Esophagus muscularis mucosa (tissue), 4 donors: ENCODE measurements around the gene LACTB.

Experiments used
- EP300 ChIP-seq: sonication (generic); formaldehyde crosslinking; IDR thresholded peaks from one replicate; pipeline ENCODE4 v1.6.1; 2017; ENCODE audit warnings: antibody characterized with exemption
- POLR2A ChIP-seq: fragments of 450-650 bp; IDR thresholded peaks from one replicate; pipeline ENCODE4 v1.6.1; 2017; ENCODE audit warnings: antibody characterized with exemption, moderate library complexity, mild to moderate bottlenecking, low read depth
- TF ChIP-seq, protein P1 (sequence below), 3 experiments: fragments of 200-600 bp in 2 of 3; fragments of 450-650 bp in 1 of 3; sonication (generic) in 2 of 3; IDR thresholded peaks; one replicate each; pipeline ENCODE4 v1.5.1; 2017 to 2019; ENCODE audit warnings: antibody characterized with exemption in 3 of 3, mild to moderate bottlenecking in 2 of 3, moderate library complexity in 1 of 3

DNA sequence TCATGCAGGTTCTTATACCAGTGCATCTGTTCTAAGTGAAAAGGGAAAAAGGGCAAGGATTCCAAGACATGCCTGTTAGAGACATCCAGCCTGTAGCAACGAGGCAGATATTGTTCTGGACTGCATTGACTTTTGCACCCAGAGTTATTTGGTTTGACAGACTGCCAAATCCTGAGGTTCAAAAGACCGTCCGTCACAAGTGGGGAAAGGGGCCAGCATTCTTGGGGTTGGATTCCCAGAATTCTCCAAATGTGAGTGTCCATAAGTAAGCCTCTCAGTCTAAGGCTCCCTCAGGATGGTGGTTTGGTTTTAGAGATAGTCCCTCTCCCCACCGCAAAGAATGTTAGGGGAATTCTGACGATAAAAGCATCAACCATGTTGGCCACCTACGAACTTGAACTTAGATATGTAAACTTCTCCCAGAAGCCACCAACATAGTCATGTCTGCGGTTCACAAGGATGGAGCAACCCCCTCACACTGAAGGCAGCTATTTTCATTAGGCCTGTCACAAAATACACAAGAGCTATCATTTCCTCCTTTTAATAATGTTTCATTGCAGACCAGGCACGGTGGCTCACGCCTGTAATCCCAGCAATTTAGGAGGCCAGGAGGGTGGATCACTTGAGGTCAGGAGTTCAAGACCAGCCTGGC, 13.6 kb upstream of the LACTB start:
- TF ChIP-seq, protein P1, sequence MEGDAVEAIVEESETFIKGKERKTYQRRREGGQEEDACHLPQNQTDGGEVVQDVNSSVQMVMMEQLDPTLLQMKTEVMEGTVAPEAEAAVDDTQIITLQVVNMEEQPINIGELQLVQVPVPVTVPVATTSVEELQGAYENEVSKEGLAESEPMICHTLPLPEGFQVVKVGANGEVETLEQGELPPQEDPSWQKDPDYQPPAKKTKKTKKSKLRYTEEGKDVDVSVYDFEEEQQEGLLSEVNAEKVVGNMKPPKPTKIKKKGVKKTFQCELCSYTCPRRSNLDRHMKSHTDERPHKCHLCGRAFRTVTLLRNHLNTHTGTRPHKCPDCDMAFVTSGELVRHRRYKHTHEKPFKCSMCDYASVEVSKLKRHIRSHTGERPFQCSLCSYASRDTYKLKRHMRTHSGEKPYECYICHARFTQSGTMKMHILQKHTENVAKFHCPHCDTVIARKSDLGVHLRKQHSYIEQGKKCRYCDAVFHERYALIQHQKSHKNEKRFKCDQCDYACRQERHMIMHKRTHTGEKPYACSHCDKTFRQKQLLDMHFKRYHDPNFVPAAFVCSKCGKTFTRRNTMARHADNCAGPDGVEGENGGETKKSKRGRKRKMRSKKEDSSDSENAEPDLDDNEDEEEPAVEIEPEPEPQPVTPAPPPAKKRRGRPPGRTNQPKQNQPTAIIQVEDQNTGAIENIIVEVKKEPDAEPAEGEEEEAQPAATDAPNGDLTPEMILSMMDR (IDR thresholded peaks at IDR 0.05) = no peak
- no peak for TF ChIP-seq EP300
- TF ChIP-seq POLR2A = no peak
